ENCODE data around the gene LZTFL1.

Gene LZTFL1

GRCh38 chr3:45807133-45807532 is 34.8 kb downstream of the LZTFL1 start:
- no peak for DNase-seq

- no peak for DNase-seq
These were observed 35.8 kb downstream of the LZTFL1 start for GRCh38 chr3:45806072-45806471.

- DNase-seq, result no peak
These were observed 38.5 kb downstream of the LZTFL1 start for GRCh38 chr3:45803252-45803935.

- DNase-seq, result no peak
These were observed 39.8 kb downstream of the LZTFL1 start for GRCh38 chr3:45802146-45802545.

DNA sequence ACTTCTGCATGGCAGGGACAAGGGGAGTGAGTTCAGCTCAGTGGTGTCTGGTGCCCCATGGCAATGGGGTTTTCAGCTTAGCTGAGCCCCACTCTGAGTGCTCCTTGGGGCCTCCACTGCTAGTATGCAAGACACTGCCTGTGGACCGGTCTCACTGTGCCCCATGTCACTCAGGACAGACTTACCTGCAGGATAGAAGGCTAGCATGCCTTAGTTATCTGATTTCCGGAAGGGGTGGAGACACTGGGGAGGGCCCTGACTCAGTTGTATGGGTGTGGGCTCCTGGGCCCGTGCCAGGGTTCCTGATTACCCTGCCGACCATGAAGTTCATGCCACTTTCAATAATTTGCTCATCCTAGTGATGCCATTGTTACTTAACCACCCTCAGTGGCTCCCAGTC is 41.3 kb downstream of the LZTFL1 start:
- DNase-seq, result no peak

GRCh38 chr3:45799586-45799985 is 42.3 kb downstream of the LZTFL1 start:
- DNase-seq, result no peak

DNA sequence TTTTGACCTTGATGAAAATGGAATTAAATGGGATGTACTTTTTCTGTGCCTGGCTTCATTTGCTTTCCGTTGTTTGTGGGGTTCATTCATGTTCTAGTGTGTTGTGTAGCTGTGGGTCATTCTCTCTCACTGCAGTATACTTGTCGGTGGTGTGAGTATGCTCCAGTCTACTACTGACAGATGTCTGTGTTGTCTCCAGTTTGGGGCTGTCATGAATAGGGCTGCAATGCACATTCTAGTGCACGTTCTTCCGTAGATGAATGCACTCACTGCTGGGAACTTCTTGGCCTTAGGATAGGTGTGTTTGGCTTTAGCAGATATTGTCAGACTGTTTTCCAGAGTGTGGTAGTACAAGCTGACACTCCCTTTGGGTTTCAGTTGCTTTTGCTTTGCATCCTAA is 43.9 kb downstream of the LZTFL1 start:
- DNase-seq, result no peak

DNA sequence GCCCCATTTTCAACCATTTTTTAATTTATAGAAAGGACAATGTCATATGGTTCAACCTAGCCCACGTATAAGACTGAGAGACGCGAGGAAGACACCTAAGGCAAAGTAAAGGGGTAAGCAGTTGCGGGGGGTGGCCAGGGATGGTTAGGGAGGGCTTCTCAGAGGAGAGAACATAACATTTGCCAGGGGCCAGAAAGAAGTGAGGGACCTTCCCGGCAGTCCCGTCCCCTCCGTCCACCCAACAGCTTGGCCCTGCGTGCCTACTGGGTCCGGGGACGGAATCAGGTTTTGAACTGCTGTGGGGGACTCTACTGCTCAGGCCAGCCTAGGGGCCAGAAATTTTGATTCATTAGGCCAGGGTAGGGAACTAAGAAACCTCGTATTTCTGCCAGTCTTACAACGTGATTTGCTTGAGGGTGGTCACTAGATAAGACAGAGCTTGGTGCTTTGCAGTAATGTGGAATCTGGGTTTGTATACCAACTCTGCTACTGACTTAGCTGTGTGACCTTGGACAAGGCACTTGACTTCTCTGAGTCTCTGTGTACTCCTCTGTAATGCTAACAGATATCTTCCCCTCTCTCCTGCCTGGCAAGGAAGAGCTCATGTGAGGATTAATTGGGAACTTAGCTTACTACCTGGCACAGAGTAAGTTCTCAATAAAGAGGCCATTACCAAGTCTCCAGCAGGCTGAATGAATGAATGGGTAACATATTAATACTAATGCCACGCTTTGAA is 44.8 kb downstream of the LZTFL1 start:
- no peak for DNase-seq

GRCh38 chr3:45795882-45796765 is 45.8 kb downstream of the LZTFL1 start, which contains the start of gene SLC6A20:
SLC6A20 (minus strand) TSS chr3:45796536; CDS start chr3:45796419, 117 bp downstream.
- DNase-seq, result peak; percentile 10

- no peak for DNase-seq
These were observed 46.4 kb downstream of the LZTFL1 start for GRCh38 chr3:45795509-45795881.

DNA sequence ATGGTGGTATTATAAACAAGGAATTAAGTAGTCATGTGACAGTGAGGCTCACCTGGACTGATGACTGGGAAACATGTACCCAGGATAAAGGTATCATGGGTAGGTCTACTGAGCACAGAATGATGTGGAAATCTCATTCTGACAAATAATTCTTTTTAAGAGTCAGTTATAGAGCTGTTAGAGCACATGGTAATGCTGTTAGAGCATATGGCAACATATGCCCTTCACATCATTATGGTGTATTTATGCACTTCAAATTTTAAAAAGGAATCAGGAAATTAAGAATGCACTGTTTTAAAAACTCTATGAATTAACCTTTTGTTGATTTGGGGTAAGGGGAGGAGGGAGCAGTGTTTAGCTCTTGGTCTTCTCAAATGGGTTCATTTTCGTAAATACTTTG is 47.3 kb downstream of the LZTFL1 start:
- no peak for DNase-seq

- no peak for DNase-seq
These were observed 47.8 kb downstream of the LZTFL1 start for GRCh38 chr3:45794177-45794560.

DNA sequence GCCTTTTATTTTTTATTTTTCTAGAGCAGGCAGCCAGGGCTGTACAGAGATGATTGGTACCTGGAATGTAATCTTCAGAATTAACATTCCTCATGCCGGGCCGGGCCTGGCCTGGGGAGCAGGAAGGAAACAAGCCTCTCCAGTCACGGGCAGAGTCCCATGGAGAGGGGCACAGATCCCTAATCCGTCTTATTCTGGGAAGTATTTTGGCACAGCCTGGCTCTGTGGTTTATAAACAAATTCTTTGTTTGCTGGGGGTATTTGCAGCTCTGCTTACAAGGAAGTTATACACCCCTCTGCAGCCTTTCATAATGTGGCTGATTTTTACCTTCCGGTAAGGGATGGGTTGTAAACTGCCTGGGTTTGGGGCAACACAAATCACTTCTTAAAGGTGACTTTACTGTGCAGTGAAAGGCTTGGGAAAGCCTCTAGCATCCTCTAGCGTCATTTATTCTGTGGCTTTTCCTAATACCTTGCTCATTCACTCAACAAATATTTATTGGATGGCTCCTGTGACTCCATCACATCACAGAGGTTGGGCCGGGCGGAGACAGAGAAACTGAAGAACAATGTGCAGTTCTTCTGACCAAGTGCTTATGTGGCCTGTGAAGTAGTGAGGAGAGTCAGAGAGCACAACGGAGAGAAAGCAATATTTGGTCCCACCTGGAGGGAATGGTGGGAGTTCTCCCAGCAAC is 48.3 kb downstream of the LZTFL1 start:
- DNase-seq, result no peak

DNA sequence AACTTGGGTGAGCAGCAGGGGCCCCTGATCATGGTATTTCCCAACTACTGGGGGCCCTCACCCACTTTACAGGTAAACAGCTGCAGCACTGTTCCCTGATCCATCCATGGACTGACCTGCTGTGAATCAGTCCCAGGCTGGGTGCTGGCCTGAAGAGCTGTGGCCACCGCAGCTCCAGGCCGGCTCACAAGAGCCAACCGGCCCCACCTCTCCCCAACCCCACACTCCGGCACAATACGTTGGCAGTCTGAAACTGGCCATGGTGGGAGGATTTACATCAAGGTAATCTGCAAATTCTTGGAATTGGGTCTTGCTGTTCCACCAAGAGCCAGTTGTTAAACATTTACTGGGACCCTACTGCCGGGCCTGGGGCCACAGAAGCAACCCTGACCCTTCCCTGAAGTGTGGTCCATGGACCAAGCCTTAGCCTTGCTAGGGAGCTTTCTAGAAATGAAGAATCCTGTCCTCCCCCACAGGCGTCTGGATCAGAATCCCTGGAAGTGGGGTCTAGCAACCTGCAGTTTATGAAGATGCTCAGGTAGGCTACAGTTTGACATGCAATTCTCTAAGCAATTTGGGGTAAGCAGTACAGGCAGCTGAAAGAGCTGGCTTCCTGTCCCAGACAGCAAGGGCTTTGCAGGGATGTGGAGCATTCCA is 49.3 kb downstream of the LZTFL1 start:
- DNase-seq, result no peak

DNA sequence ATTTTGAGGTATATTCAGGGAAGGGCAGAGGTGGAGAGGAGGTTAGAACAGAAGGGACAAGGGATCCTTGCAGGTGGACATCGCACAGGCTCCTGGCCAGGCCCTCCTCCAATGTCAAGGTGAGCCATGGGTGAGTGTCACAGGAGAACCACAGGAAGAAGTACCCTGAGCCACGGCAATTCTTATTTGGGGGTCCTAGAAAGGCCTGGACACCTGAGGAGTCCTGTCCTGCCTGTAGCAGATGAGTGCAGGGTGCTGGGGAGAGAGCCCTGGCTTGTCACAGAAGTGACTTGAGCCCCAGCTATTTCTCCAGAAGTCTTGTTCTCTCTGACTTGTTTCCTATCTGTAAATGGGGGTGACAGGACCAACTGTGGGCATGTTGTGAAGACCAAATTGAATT is 49.9 kb downstream of the LZTFL1 start:
- DNase-seq, result no peak

- DNase-seq, result no peak
These were observed 51.3 kb downstream of the LZTFL1 start for GRCh38 chr3:45790596-45790995.

DNA sequence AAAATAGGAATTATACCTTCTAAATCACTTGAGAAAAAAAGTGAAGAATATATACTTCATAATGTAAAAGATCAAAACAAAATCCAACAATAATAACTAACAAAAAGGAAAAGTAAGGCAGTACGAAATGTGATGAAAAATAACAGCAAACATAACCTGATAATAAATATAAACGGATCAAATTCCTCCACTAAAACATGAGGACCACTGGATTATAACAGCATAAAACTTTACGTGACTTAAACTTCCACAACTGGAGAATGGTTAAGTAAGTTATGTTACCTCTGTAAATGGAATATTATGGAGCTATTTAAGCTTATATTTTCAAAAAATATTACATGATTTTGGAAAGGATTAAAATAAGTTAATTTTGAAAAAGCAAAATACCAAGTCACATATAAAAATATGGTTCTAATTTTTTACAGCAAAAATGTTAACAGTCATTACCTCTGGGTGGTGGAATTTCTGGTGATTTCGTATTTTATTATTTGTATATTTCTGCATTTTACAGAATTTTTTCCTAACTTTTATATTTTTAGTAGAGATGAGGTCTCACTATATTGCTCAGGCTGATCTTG is 52.6 kb downstream of the LZTFL1 start:
- no peak for DNase-seq

- no peak for DNase-seq
These were observed 54.4 kb downstream of the LZTFL1 start for GRCh38 chr3:45787551-45787950.

GRCh38 chr3:45786801-45787495 is 55.0 kb downstream of the LZTFL1 start:
- DNase-seq, result no peak

DNA sequence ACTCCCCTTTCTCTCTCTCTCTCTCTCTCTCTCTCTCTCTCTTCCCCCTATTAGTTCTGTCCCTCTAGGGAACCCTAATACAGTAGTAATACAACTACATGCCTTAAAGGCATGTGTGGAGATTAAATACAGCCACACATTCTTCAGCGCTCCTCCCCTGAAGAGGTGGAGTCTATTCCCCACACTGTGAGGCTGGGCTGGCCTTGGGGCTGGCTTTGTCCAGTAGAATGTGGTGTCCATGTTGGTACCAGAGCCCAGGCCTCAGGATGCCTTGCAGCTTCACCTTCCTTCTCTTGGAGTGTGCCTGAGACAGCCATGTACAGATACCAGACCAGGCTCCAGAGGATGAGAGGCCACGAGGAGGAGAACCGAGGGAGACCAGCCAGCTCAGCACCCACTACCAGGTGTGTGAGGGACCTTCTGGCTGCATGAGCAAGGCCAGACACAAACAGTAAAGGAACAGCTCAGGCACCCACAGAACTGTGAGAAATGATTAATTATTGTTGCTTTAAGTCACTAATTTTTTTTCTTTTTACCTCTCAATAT is 56.2 kb downstream of the LZTFL1 start:
- DNase-seq, result no peak

DNA sequence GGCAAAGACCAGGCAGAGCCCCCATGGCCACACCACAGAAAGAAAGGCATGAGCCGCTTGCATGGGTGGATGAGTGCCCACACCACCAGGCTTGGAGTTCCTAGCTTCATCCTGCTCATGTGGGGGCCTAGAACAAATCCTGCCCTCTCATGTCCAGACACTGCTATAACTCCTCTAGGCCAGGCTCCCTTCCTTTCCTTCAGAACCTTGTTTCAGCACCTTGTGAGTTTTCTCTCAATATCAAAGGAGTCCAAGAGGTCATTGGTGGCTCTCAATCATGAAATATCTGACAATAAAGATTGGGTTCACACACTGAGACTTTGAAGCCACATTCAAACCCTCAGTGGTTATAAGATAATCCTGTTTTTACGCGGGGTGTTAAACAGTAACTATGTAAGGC is 58.3 kb downstream of the LZTFL1 start:
- no peak for DNase-seq
